Dedifferentiated amniotic fluid mesenchymal stem cell (primary cell): ENCODE data around the gene U2AF1.
"Not testable (repeated sequence)": the region's sequence is repeated elsewhere in the genome, so short reads cannot be mapped to it uniquely, and the experiment has no call there.

ENCODE experiments used
- DNase-seq: peaks from one replicate; pipeline ENCODE4 v3.0.0-alpha.2; 2016; ENCODE audit errors: extremely low spot score

Gene U2AF1

GRCh38 chr21:43076643-43077042 lies 30.7 kb downstream of the U2AF1 start:
- DNase-seq: not testable (repeated sequence)

- not testable (repeated sequence) for DNase-seq
These were observed 31.2 kb downstream of the U2AF1 start for GRCh38 chr21:43076023-43076637.

GRCh38 chr21:43075170-43076022 lies 32.0 kb downstream of the U2AF1 start, which contains the start of gene CBS:
CBS (minus strand) TSS chr21:43075835; CDS start chr21:43072193, 3,642 bp downstream.
- DNase-seq: not testable (repeated sequence)

GRCh38 chr21:43074401-43075169 lies 32.8 kb downstream of the U2AF1 start:
- DNase-seq: not testable (repeated sequence)

GRCh38 chr21:43072742-43073141 lies 34.6 kb downstream of the U2AF1 start:
- DNase-seq: not testable (repeated sequence)

- not testable (repeated sequence) for DNase-seq
These were observed 37.7 kb downstream of the U2AF1 start for GRCh38 chr21:43069682-43070081.

GRCh38 chr21:43068065-43068464 lies 39.3 kb downstream of the U2AF1 start:
- DNase-seq: not testable (repeated sequence)

GRCh38 chr21:43066690-43067089 lies 40.7 kb downstream of the U2AF1 start:
- not testable (repeated sequence) for DNase-seq

- not testable (repeated sequence) for DNase-seq
These were observed 41.4 kb downstream of the U2AF1 start for GRCh38 chr21:43065991-43066390.

GRCh38 chr21:43064265-43064917 lies 43.0 kb downstream of the U2AF1 start:
- DNase-seq: not testable (repeated sequence)

GRCh38 chr21:43062955-43063664 lies 44.3 kb downstream of the U2AF1 start:
- not testable (repeated sequence) for DNase-seq

- DNase-seq: not testable (repeated sequence)
These were observed 54.3 kb downstream of the U2AF1 start for GRCh38 chr21:43053112-43053511.

- DNase-seq: not testable (repeated sequence)
These were observed 61.2 kb downstream of the U2AF1 start for GRCh38 chr21:43045876-43046821.

GRCh38 chr21:43045165-43045875 lies 62.0 kb downstream of the U2AF1 start:
- DNase-seq: not testable (repeated sequence)

- not testable (repeated sequence) for DNase-seq
These were observed 62.8 kb downstream of the U2AF1 start for GRCh38 chr21:43044547-43044946.

- DNase-seq: not testable (repeated sequence)
These were observed 64.1 kb downstream of the U2AF1 start for GRCh38 chr21:43043291-43043690.
